Upper lobe of right lung (tissue), 1 donor: ENCODE results near the gene CSRP1. TPM values are rescaled to one million over a fixed set of nuclear protein-coding genes. Genes with fewer than 3 reads are reported as not detected.
A peak's percentile ranks its signal among the peaks of the same experiment; 100 is the strongest.

ENCODE experiments used
- ATAC-seq: fragments of 200-7000 bp; cut with Tn5 transposase; one replicate; pipeline ENCODE4 v1.9.1; 2020; ENCODE audit warnings: mild to moderate bottlenecking, moderate library complexity
- DNase-seq: peaks from one replicate; pipeline ENCODE4 v3.0.0-alpha.2; 2020
- H3K27ac ChIP-seq: fragments of 200-600 bp; one replicate; pipeline ENCODE4 v1.8.0; 2022
- H3K27me3 ChIP-seq: fragments of 200-600 bp; one replicate; pipeline ENCODE4 v1.8.0; 2022; ENCODE audit warnings: mild to moderate bottlenecking
- H3K36me3 ChIP-seq: fragments of 200-600 bp; one replicate; pipeline ENCODE4 v1.8.0; 2022
- H3K4me1 ChIP-seq: fragments of 200-600 bp; one replicate; pipeline ENCODE4 v1.8.0; 2022
- H3K4me3 ChIP-seq: fragments of 200-600 bp; one replicate; pipeline ENCODE4 v1.8.0; 2022; ENCODE audit warnings: mild to moderate bottlenecking
- H3K9me3 ChIP-seq: fragments of 200-600 bp; one replicate; pipeline ENCODE4 v1.8.0; 2022
- intact Hi-C: fragments of 100-400 bp; cut with DNase I; formaldehyde crosslinking; loops from one replicate; pipeline ENCODE4 v1.11.0; 2022
- total RNA-seq: library from RNA; stranded (reverse); fragmentation: NEBNext Ultra II Directional; extraction: Animal tissue kit (Norgen Biotek cat#: 25700); gene quantifications from one replicate; pipeline ENCODE4 v1.2.1, GENCODE V29; 2021
- TF ChIP-seq, protein P1 (sequence below): fragments of 200-600 bp; IDR thresholded peaks from one replicate; pipeline ENCODE4 v1.8.0; 2022; ENCODE audit warnings: antibody characterized with exemption
- donor health status: DM: no; HTN: yes; CAD: no; lungs with severe emphysema.

The CSRP1 gene
- total RNA-seq, 1 donor from 2014 or later: 280 TPM

DNA sequence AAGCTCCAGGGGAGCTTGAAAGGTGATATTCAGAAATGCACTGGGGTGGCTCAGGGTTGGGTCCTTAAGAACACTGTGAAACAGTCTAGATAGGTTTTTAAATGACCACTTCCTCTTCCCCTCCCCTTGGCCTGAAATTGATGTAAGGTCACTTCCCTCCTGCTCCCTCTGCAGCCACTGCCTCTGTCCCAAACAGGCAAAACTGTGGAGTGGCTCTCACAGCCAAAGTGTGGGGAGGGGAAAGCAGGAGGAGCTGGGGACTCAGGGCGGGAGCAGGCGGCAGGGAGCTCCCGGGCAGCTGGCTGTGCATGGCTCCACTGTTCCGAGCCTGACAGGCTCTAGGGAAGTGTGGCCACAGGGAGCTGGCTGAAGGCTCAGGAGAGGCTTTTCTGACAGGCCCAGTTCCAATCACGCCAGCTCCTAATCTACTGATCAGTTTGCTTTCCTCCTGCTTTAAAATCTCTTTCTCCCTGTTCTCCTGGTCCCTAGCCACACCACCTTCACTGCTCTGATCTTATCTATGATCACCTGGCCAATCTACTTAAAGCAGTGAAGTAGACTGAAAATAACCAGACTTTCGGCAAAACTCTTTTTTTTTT, 5.1 kb upstream of the CSRP1 start:
- TF ChIP-seq, protein P1, sequence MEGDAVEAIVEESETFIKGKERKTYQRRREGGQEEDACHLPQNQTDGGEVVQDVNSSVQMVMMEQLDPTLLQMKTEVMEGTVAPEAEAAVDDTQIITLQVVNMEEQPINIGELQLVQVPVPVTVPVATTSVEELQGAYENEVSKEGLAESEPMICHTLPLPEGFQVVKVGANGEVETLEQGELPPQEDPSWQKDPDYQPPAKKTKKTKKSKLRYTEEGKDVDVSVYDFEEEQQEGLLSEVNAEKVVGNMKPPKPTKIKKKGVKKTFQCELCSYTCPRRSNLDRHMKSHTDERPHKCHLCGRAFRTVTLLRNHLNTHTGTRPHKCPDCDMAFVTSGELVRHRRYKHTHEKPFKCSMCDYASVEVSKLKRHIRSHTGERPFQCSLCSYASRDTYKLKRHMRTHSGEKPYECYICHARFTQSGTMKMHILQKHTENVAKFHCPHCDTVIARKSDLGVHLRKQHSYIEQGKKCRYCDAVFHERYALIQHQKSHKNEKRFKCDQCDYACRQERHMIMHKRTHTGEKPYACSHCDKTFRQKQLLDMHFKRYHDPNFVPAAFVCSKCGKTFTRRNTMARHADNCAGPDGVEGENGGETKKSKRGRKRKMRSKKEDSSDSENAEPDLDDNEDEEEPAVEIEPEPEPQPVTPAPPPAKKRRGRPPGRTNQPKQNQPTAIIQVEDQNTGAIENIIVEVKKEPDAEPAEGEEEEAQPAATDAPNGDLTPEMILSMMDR: no peak
- H3K4me3 ChIP-seq: peak overlapping the region; percentile 6
- ATAC-seq: peak; percentile 88
- no peaks in the 10 kb centered on the region for H3K36me3 ChIP-seq
- H3K27ac ChIP-seq: peak overlapping the region; percentile 77
- intact Hi-C loops: no loop called here
- peaks cover 32% of the 10 kb centered on the region for H3K4me1 ChIP-seq
- H3K9me3 ChIP-seq: no peaks in the 10 kb centered on the region
- DNase-seq: peak; percentile 85
- H3K27me3 ChIP-seq: no peaks in the 10 kb centered on the region

DNA sequence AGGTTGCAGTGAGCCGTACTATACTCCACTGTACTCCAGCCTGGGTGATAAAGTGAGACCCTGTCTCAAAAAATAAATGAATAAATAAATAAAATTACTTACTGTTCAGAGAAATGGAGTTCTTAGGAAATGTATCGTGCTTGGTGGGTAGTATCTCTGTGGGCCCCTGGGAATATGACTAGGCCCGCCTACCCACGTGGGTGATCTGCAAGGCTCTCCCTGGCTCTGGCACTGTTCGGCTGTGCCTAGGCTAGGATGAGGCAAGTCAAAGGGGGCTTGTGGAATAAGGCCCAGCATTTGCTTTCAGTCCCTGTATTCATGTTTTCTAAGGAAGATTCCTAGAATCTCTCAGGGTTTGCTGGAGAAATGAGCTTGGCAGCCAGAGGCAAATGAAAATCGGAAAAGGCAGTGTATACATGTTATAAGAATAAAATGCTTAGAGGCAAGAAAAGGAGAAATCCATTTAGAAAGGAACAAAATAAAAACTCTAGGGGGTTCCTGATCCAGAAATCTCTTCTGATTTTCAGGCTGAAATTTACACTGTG, 4.5 kb upstream of the CSRP1 start:
- intact Hi-C loops: no loop called here
- no peaks in the 10 kb centered on the region for H3K9me3 ChIP-seq
- no peaks in the 10 kb centered on the region for H3K27me3 ChIP-seq
- ATAC-seq (no peak), DNase-seq (no peak)
- H3K36me3 ChIP-seq: no peaks in the 10 kb centered on the region
- H3K27ac ChIP-seq: peak overlapping the region; percentile 77
- no peak overlapping the region for H3K4me3 ChIP-seq
- TF ChIP-seq, protein P1: no peak
- peaks cover 32% of the 10 kb centered on the region for H3K4me1 ChIP-seq

DNA sequence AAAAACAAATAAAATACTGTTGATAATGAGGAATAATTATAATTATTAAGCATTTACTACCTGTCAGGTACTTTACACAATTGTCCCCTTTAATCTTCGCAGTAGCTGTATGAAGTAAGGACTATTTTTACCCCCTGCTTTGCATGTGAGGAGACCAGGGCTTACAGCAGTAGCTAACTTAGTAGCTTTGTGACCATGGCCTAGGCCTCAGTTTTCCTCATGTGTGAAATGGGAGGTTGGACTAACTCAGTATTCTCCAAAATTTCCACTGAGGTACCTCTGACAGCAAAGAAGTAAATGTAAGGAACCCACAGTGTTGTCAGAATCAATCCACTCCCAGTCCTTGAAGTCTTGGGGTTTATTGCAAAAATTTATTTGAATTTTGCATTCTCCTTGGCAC, 3.8 kb upstream of the CSRP1 start:
- ATAC-seq: no peak
- Histone ChIP-seq H3K4me3 (no peak overlapping the region), H3K9me3 (no peaks in the 10 kb centered on the region), H3K27ac (no peak overlapping the region), H3K4me1 (peaks cover 40% of the 10 kb centered on the region), H3K36me3 (no peaks in the 10 kb centered on the region), H3K27me3 (no peaks in the 10 kb centered on the region)
- intact Hi-C loops: no loop called here
- TF ChIP-seq, protein P1: no peak
- DNase-seq: no peak

DNA sequence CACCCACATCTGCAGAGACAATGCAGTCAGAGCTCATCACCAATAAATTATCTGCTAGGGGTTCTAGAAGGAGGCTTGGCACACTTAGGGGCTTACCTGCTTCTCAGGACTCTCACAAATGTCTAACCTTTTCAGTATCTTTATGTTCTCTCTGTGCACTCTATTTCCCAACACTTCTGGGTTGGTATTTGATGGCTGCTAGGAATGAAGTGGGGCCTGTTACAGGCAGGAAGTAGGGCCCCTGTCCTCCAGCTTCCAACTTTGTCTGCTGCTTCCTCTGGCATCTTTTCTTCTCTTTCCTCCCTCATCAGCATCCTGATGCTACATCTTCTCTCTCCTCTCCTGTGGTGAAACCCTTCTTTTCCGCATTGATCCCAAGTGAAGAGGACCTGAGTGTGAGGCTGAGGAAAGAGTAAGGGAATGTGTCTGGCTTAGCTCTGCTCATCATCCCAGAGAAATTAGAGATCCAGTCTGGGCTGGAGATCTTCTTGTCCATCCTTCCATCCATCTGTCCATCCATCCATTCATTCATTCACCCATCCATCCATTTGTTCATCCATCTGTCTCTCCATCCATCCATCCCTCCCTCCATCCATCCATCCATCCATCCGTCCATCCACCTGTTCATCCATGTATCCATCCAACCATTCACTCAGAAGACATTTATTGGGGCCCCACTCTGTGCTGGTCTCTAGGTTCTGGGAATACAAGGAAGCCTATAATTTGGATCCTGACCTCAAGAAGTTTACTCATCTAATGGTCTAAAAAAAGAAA, 2.9 kb upstream of the CSRP1 start:
- intact Hi-C loops: loop anchor here (10.0 kb wide), 1 partner anchor 65 kb away; no protein-coding TSS in a partner anchor
- H3K4me3 ChIP-seq: no peak overlapping the region
- H3K27ac ChIP-seq: no peak overlapping the region
- no peaks in the 10 kb centered on the region for H3K27me3 ChIP-seq
- DNase-seq: no peak
- no peaks in the 10 kb centered on the region for H3K36me3 ChIP-seq
- no peak for ATAC-seq
- TF ChIP-seq, protein P1: no peak
- H3K4me1 ChIP-seq: peaks cover 49% of the 10 kb centered on the region
- no peaks in the 10 kb centered on the region for H3K9me3 ChIP-seq

DNA sequence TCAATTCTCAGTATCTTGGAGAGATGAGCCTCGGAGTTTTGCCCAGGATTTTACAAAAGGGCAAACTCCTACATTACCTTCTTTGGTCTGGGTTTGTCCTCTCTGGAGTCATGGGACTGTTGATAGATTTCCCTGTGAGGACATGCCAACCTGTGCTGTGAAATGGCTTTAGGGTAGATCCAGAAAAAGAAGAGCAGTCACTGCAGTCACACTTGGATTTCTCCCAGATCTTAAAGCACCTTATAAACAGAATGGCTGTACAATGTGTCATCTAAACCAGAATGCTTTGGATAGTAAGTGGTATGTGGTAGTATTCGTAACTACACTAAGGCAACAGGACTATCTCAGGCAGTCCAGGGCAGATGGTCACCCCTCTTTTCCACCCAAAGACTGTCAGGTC, 1.9 kb upstream of the CSRP1 start:
- Histone ChIP-seq H3K4me3 (no peak overlapping the region), H3K27me3 (no peaks in the 10 kb centered on the region), H3K36me3 (no peaks in the 10 kb centered on the region), H3K27ac (no peak overlapping the region), H3K4me1 (peaks cover 59% of the 10 kb centered on the region), H3K9me3 (no peaks in the 10 kb centered on the region)
- ATAC-seq (no peak), DNase-seq (no peak)
- TF ChIP-seq, protein P1: no peak
- intact Hi-C loops: loop anchor here (10.0 kb wide), 1 partner anchor 64 kb away; no protein-coding TSS in a partner anchor
